ENCODE measurements around the gene LDLRAD4.
A peak's percentile ranks its signal among the peaks of the same experiment; 100 is the strongest.

Gene LDLRAD4

GRCh38 chr18:13518382-13518781, 299.8 kb downstream of the LDLRAD4 start:
- DNase-seq (ENCODE audit: low spot score): no peak

- no peak for DNase-seq (ENCODE audit: low spot score)
These were observed 301.7 kb downstream of the LDLRAD4 start for GRCh38 chr18:13520306-13520705.

- no peak for DNase-seq (ENCODE audit: low spot score)
These were observed 302.2 kb downstream of the LDLRAD4 start for GRCh38 chr18:13520741-13521140.

GRCh38 chr18:13521418-13521817, 302.9 kb downstream of the LDLRAD4 start:
- no peak for DNase-seq (ENCODE audit: low spot score)

GRCh38 chr18:13522256-13522655, 303.7 kb downstream of the LDLRAD4 start:
- DNase-seq (ENCODE audit: low spot score): no peak

GRCh38 chr18:13522861-13523660, 304.5 kb downstream of the LDLRAD4 start:
- no peak for DNase-seq (ENCODE audit: low spot score)

GRCh38 chr18:13524054-13524453, 305.5 kb downstream of the LDLRAD4 start:
- DNase-seq (ENCODE audit: low spot score): no peak

GRCh38 chr18:13524811-13525210, 306.3 kb downstream of the LDLRAD4 start:
- no peak for DNase-seq (ENCODE audit: low spot score)

GRCh38 chr18:13525381-13526029, 306.9 kb downstream of the LDLRAD4 start:
- DNase-seq (ENCODE audit: low spot score): no peak

- DNase-seq (ENCODE audit: low spot score): no peak
These were observed 308.0 kb downstream of the LDLRAD4 start for GRCh38 chr18:13526519-13526918.

GRCh38 chr18:13527256-13527655, 308.7 kb downstream of the LDLRAD4 start:
- no peak for DNase-seq (ENCODE audit: low spot score)

- DNase-seq (ENCODE audit: low spot score): no peak
These were observed 309.2 kb downstream of the LDLRAD4 start for GRCh38 chr18:13527730-13528129.

GRCh38 chr18:13528739-13529392, 310.3 kb downstream of the LDLRAD4 start:
- DNase-seq (ENCODE audit: low spot score): no peak

- no peak for DNase-seq (ENCODE audit: low spot score)
These were observed 311.7 kb downstream of the LDLRAD4 start for GRCh38 chr18:13530033-13530878.

- DNase-seq (ENCODE audit: low spot score): peak; percentile 89
These were observed 312.4 kb downstream of the LDLRAD4 start for GRCh38 chr18:13530879-13531387.

GRCh38 chr18:13531681-13532325, 313.2 kb downstream of the LDLRAD4 start:
- DNase-seq (ENCODE audit: low spot score): no peak

- no peak for DNase-seq (ENCODE audit: low spot score)
These were observed 314.0 kb downstream of the LDLRAD4 start for GRCh38 chr18:13532406-13533075.

GRCh38 chr18:13534631-13535030, 316.1 kb downstream of the LDLRAD4 start:
- DNase-seq (ENCODE audit: low spot score): no peak

- DNase-seq (ENCODE audit: low spot score): no peak
These were observed 318.0 kb downstream of the LDLRAD4 start for GRCh38 chr18:13536578-13536977.

- DNase-seq (ENCODE audit: low spot score): no peak
These were observed 318.6 kb downstream of the LDLRAD4 start for GRCh38 chr18:13537022-13537780.
